Measurements from ENCODE around the gene ATP7A.

The ATP7A gene

GRCh38 chrX:78027798-78028197 lies 117.3 kb downstream of the ATP7A start:
- no peak for DNase-seq

GRCh38 chrX:78029663-78030062 lies 119.2 kb downstream of the ATP7A start:
- H3K14ac ChIP-seq (ENCODE audit: low read length) = no peak overlapping the region
- no peak overlapping the region for H3K18ac ChIP-seq (ENCODE audit: low read length)
- H4K12ac ChIP-seq (ENCODE audit: low read depth, low read length) = no peak overlapping the region
- no peak overlapping the region for H3K4me2 ChIP-seq (ENCODE audit: low read length)
- H3K4me3 ChIP-seq (ENCODE audit: low read depth, low read length) = no peak overlapping the region
- H3K27ac ChIP-seq (ENCODE audit: low read depth, low read length) = no peak overlapping the region
- H3K4ac ChIP-seq (ENCODE audit: low read depth, low read length) = no peak overlapping the region
- H2BK5ac ChIP-seq (ENCODE audit: low read depth, low read length, poor library complexity) = no peak overlapping the region
- H3K9ac ChIP-seq (ENCODE audit: low read length) = no peak overlapping the region
- H2AK5ac ChIP-seq (ENCODE audit: low read length) = no peak overlapping the region
- no peak overlapping the region for H3K23ac ChIP-seq (ENCODE audit: low read length)
- H3K9me3 ChIP-seq (ENCODE audit: insufficient read depth, low read depth, low read length) = no peaks in the 10 kb centered on the region
- H2BK12ac ChIP-seq (ENCODE audit: low read length) = no peak overlapping the region
- no CpG with 5 or more reads among the region's 2 CpGs for WGBS (ENCODE audit: extremely low coverage, insufficient coverage, insufficient read length)
- DNase-seq = peak in 1 of 2 donors; percentile 27
- H3K79me1 ChIP-seq (ENCODE audit: low read length) = no peaks in the 10 kb centered on the region
- no peak overlapping the region for H4K91ac ChIP-seq (ENCODE audit: low read depth, low read length)
- H4K8ac ChIP-seq (ENCODE audit: low read depth, low read length) = no peak overlapping the region
- H3K4me1 ChIP-seq (ENCODE audit: control insufficient read depth in 1 of 2, insufficient read depth in 2 of 2, low read length in 2 of 2) = no peaks in the 10 kb centered on the region
- H2AFZ ChIP-seq (ENCODE audit: insufficient read depth, low read length, poor library complexity) = no peak overlapping the region
- no peak overlapping the region for H2BK120ac ChIP-seq (ENCODE audit: insufficient read depth, low read length, poor library complexity)
- H3K27me3 ChIP-seq (ENCODE audit: insufficient read depth, low read length) = no peaks in the 10 kb centered on the region
- H3K79me2 ChIP-seq (ENCODE audit: control insufficient read depth, insufficient read depth, low read length, poor library complexity) = no peaks in the 10 kb centered on the region
- H3K36me3 ChIP-seq (ENCODE audit: control insufficient read depth in 1 of 2, insufficient read depth in 2 of 2, low read length in 2 of 2) = no peaks in the 10 kb centered on the region

More at GRCh38 chrX:78027798-78028197, 117.3 kb downstream of the ATP7A start:
- Histone ChIP-seq H3K79me2 (ENCODE audit: control insufficient read depth, insufficient read depth, low read length, poor library complexity) (no peaks in the 10 kb centered on the region), H2BK120ac (ENCODE audit: insufficient read depth, low read length, poor library complexity) (no peak overlapping the region), H2AK5ac (ENCODE audit: low read length) (no peak overlapping the region), H3K27ac (ENCODE audit: low read depth, low read length) (no peak overlapping the region), H3K4me1 (ENCODE audit: control insufficient read depth in 1 of 2, insufficient read depth in 2 of 2, low read length in 2 of 2) (no peaks in the 10 kb centered on the region), H4K8ac (ENCODE audit: low read depth, low read length) (no peak overlapping the region), H4K12ac (ENCODE audit: low read depth, low read length) (no peak overlapping the region), H4K91ac (ENCODE audit: low read depth, low read length) (no peak overlapping the region), H3K9ac (ENCODE audit: low read length) (no peak overlapping the region), H3K4me2 (ENCODE audit: low read length) (no peak overlapping the region), H3K4me3 (ENCODE audit: low read depth, low read length) (no peak overlapping the region), H3K4ac (ENCODE audit: low read depth, low read length) (no peak overlapping the region), H3K79me1 (ENCODE audit: low read length) (no peaks in the 10 kb centered on the region), H3K23ac (ENCODE audit: low read length) (no peak overlapping the region), H2BK5ac (ENCODE audit: low read depth, low read length, poor library complexity) (no peak overlapping the region), H2BK12ac (ENCODE audit: low read length) (no peak overlapping the region), H3K36me3 (ENCODE audit: control insufficient read depth in 1 of 2, insufficient read depth in 2 of 2, low read length in 2 of 2) (no peaks in the 10 kb centered on the region), H3K27me3 (ENCODE audit: insufficient read depth, low read length) (no peaks in the 10 kb centered on the region), H3K18ac (ENCODE audit: low read length) (no peak overlapping the region), H3K14ac (ENCODE audit: low read length) (no peak overlapping the region), H3K9me3 (ENCODE audit: insufficient read depth, low read depth, low read length) (no peaks in the 10 kb centered on the region), H2AFZ (ENCODE audit: insufficient read depth, low read length, poor library complexity) (no peak overlapping the region)
- no CpG with 5 or more reads among the region's 3 CpGs for WGBS (ENCODE audit: extremely low coverage, insufficient coverage, insufficient read length)

GRCh38 chrX:78035061-78035460 lies 124.6 kb downstream of the ATP7A start:
- H2AFZ ChIP-seq (ENCODE audit: insufficient read depth, low read length, poor library complexity) = no peak overlapping the region
- no peaks in the 10 kb centered on the region for H3K27me3 ChIP-seq (ENCODE audit: insufficient read depth, low read length)
- no peak overlapping the region for H3K4me3 ChIP-seq (ENCODE audit: low read depth, low read length)
- no peak overlapping the region for H3K4ac ChIP-seq (ENCODE audit: low read depth, low read length)
- no peaks in the 10 kb centered on the region for H3K4me1 ChIP-seq (ENCODE audit: control insufficient read depth in 1 of 2, insufficient read depth in 2 of 2, low read length in 2 of 2)
- H2AK5ac ChIP-seq (ENCODE audit: low read length) = no peak overlapping the region
- no peak overlapping the region for H4K12ac ChIP-seq (ENCODE audit: low read depth, low read length)
- H2BK120ac ChIP-seq (ENCODE audit: insufficient read depth, low read length, poor library complexity) = no peak overlapping the region
- no peak overlapping the region for H3K14ac ChIP-seq (ENCODE audit: low read length)
- no peak overlapping the region for H3K27ac ChIP-seq (ENCODE audit: low read depth, low read length)
- no peak overlapping the region for H3K9ac ChIP-seq (ENCODE audit: low read length)
- H3K23ac ChIP-seq (ENCODE audit: low read length) = no peak overlapping the region
- no peak overlapping the region for H4K8ac ChIP-seq (ENCODE audit: low read depth, low read length)
- no CpG with 5 or more reads among the region's 6 CpGs for WGBS (ENCODE audit: extremely low coverage, insufficient coverage, insufficient read length)
- H3K9me3 ChIP-seq (ENCODE audit: insufficient read depth, low read depth, low read length) = no peaks in the 10 kb centered on the region
- H3K36me3 ChIP-seq (ENCODE audit: control insufficient read depth in 1 of 2, insufficient read depth in 2 of 2, low read length in 2 of 2) = peaks cover 0 to 1% of the 10 kb centered on the region in 2 experiments
- no peak overlapping the region for H3K4me2 ChIP-seq (ENCODE audit: low read length)
- no peaks in the 10 kb centered on the region for H3K79me1 ChIP-seq (ENCODE audit: low read length)
- no peak overlapping the region for H2BK5ac ChIP-seq (ENCODE audit: low read depth, low read length, poor library complexity)
- no peaks in the 10 kb centered on the region for H3K79me2 ChIP-seq (ENCODE audit: control insufficient read depth, insufficient read depth, low read length, poor library complexity)
- H3K18ac ChIP-seq (ENCODE audit: low read length) = no peak overlapping the region
- H4K91ac ChIP-seq (ENCODE audit: low read depth, low read length) = no peak overlapping the region
- no peak for DNase-seq
- no peak overlapping the region for H2BK12ac ChIP-seq (ENCODE audit: low read length)

DNA sequence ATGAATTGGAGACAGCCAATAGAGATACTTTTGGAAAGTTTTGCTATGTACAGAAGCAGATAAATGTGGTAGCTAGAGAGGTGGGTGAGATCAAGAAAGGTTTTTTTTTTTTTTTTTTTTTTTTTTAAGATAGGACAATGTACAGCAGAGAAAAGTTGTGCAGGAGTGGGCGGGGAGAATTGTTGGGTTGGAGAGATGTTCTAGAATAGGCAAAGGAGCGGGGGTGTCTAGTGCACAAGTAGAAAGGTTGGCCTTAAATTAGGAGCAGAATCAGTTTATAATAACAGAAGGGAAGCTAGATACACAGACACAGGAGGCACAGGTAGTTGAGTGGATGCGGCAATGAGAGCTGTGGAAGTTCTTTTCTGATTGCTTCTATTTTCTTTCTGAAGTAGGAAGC lies 127.4 kb downstream of the ATP7A start:
- H3K4me2 ChIP-seq (ENCODE audit: low read length) = no peak overlapping the region
- no peak overlapping the region for H4K91ac ChIP-seq (ENCODE audit: low read depth, low read length)
- no peak overlapping the region for H2BK5ac ChIP-seq (ENCODE audit: low read depth, low read length, poor library complexity)
- no peak overlapping the region for H3K4me3 ChIP-seq (ENCODE audit: low read depth, low read length)
- H4K8ac ChIP-seq (ENCODE audit: low read depth, low read length) = no peak overlapping the region
- no peak overlapping the region for H4K12ac ChIP-seq (ENCODE audit: low read depth, low read length)
- H3K23ac ChIP-seq (ENCODE audit: low read length) = no peak overlapping the region
- no CpG with 5 or more reads among the region's 3 CpGs for WGBS (ENCODE audit: extremely low coverage, insufficient coverage, insufficient read length)
- H3K18ac ChIP-seq (ENCODE audit: low read length) = no peak overlapping the region
- no peak overlapping the region for H2AK5ac ChIP-seq (ENCODE audit: low read length)
- H3K9ac ChIP-seq (ENCODE audit: low read length) = no peak overlapping the region
- H3K36me3 ChIP-seq (ENCODE audit: control insufficient read depth in 1 of 2, insufficient read depth in 2 of 2, low read length in 2 of 2) = peaks cover 0 to 1% of the 10 kb centered on the region in 2 experiments
- H3K4me1 ChIP-seq (ENCODE audit: control insufficient read depth in 1 of 2, insufficient read depth in 2 of 2, low read length in 2 of 2) = no peaks in the 10 kb centered on the region
- DNase-seq = no peak
- no peak overlapping the region for H3K27ac ChIP-seq (ENCODE audit: low read depth, low read length)
- H2BK120ac ChIP-seq (ENCODE audit: insufficient read depth, low read length, poor library complexity) = no peak overlapping the region
- H3K9me3 ChIP-seq (ENCODE audit: insufficient read depth, low read depth, low read length) = no peaks in the 10 kb centered on the region
- H3K79me1 ChIP-seq (ENCODE audit: low read length) = no peaks in the 10 kb centered on the region
- no peaks in the 10 kb centered on the region for H3K79me2 ChIP-seq (ENCODE audit: control insufficient read depth, insufficient read depth, low read length, poor library complexity)
- H3K14ac ChIP-seq (ENCODE audit: low read length) = no peak overlapping the region
- H2AFZ ChIP-seq (ENCODE audit: insufficient read depth, low read length, poor library complexity) = no peak overlapping the region
- no peaks in the 10 kb centered on the region for H3K27me3 ChIP-seq (ENCODE audit: insufficient read depth, low read length)
- no peak overlapping the region for H2BK12ac ChIP-seq (ENCODE audit: low read length)
- no peak overlapping the region for H3K4ac ChIP-seq (ENCODE audit: low read depth, low read length)
